Naive B cell (primary cell): ENCODE measurements around the gene ESD. TPM values are rescaled to one million over a fixed set of nuclear protein-coding genes. Genes with fewer than 3 reads are reported as not detected.
"Not testable (repeated sequence)": the region's sequence is repeated elsewhere in the genome, so short reads cannot be mapped to it uniquely, and the experiment has no call there.

Source experiments
- ATAC-seq, 2 donors: fragments of 150-1000 bp; cut with Tn5 transposase; 2 replicates each; pipeline ENCODE4 v1.10.0; 2021; ENCODE audit warnings: low read depth in 2 of 2, mild to moderate bottlenecking in 2 of 2, moderate library complexity in 2 of 2
- DNase-seq: peaks from one replicate; pipeline ENCODE4 v3.0.0; 2022
- H3K27ac Mint-ChIP-seq, 6 donors: one replicate each; pipeline ENCODE4 v1.8.0; 2020 to 2022; ENCODE audit warnings: mild to moderate bottlenecking in 6 of 6, mixed read lengths in 6 of 6, moderate library complexity in 5 of 6, inconsistent platforms in 2 of 6
- H3K27me3 Mint-ChIP-seq, 3 donors: one replicate each; pipeline ENCODE4 v1.8.0; 2021 to 2022; ENCODE audit warnings: mixed read lengths in 3 of 3, mild to moderate bottlenecking in 1 of 3
- H3K36me3 Mint-ChIP-seq, 2 donors: one replicate each; pipeline ENCODE4 v1.8.0; 2020 to 2022; ENCODE audit warnings: mixed read lengths in 2 of 2, inconsistent platforms in 1 of 2, mild to moderate bottlenecking in 1 of 2
- H3K4me1 Mint-ChIP-seq, 3 donors: one replicate each; pipeline ENCODE4 v1.8.0; 2020 to 2022; ENCODE audit warnings: mixed read lengths in 3 of 3, inconsistent platforms in 1 of 3, mild to moderate bottlenecking in 1 of 3, moderate library complexity in 1 of 3
- H3K4me3 Mint-ChIP-seq, 8 donors: one replicate each; pipeline ENCODE4 v1.8.0; 2020 to 2022; ENCODE audit warnings: mild to moderate bottlenecking in 8 of 8, mixed read lengths in 8 of 8, moderate library complexity in 8 of 8, inconsistent platforms in 2 of 8
- H3K9me3 Mint-ChIP-seq, 7 donors: one replicate each; pipeline ENCODE4 v1.8.0; 2020 to 2022; ENCODE audit warnings: mixed read lengths in 7 of 7, mild to moderate bottlenecking in 5 of 7, inconsistent platforms in 2 of 7, moderate library complexity in 1 of 7
- polyA plus RNA-seq, 6 donors: library from polyadenylated mRNA; unstranded; fragments of 300-500 nt; fragmentation: Illumina TruSeq; gene quantifications; one replicate each; pipeline ENCODE4 v1.2.3, GENCODE V29; 2021; ENCODE audit warnings: low read depth in 6 of 6

Gene ESD
- polyA plus RNA-seq, 6 donors from 2014 or later: 96.9 to 178 (median 154) TPM

GRCh38 chr13:46810440-46810839 is 13.5 kb upstream of the ESD start:
- H3K4me3 Mint-ChIP-seq: no peak overlapping the region
- H3K4me1 Mint-ChIP-seq: no peaks in the 10 kb centered on the region
- ATAC-seq: no peak
- no peak for DNase-seq
- H3K36me3 Mint-ChIP-seq: peaks cover 10 to 20% of the 10 kb centered on the region in 2 donors
- no peak overlapping the region for H3K27ac Mint-ChIP-seq
- H3K27me3 Mint-ChIP-seq: peaks cover 8 to 20% (median 11%) of the 10 kb centered on the region in 3 donors
- H3K9me3 Mint-ChIP-seq: peaks cover 0 to 32% (median 22%) of the 10 kb centered on the region in 7 donors

GRCh38 chr13:46804921-46805320 is 8.0 kb upstream of the ESD start:
- peaks cover 6 to 17% (median 15%) of the 10 kb centered on the region in 3 donors for H3K27me3 Mint-ChIP-seq
- H3K4me1 Mint-ChIP-seq, H3K27ac Mint-ChIP-seq, H3K36me3 Mint-ChIP-seq, H3K9me3 Mint-ChIP-seq, DNase-seq, ATAC-seq, H3K4me3 Mint-ChIP-seq: not testable (repeated sequence)

GRCh38 chr13:46804391-46804815 is 7.4 kb upstream of the ESD start:
- ATAC-seq (no peak), DNase-seq (no peak)
- Mint-ChIP-seq H3K27me3 (peaks cover 3 to 17% (median 15%) of the 10 kb centered on the region in 3 donors), H3K36me3 (no peaks in the 10 kb centered on the region), H3K4me3 (no peak overlapping the region), H3K27ac (no peak overlapping the region), H3K9me3 (peaks cover 0 to 5% (median 4%) of the 10 kb centered on the region in 7 donors), H3K4me1 (no peaks in the 10 kb centered on the region)

- ATAC-seq: no peak
- Mint-ChIP-seq H3K4me3 (no peak overlapping the region), H3K9me3 (peaks cover 0 to 5% (median 4%) of the 10 kb centered on the region in 7 donors), H3K4me1 (no peaks in the 10 kb centered on the region), H3K36me3 (no peaks in the 10 kb centered on the region), H3K27ac (no peak overlapping the region), H3K27me3 (peaks cover 3 to 17% (median 15%) of the 10 kb centered on the region in 3 donors)
- no peak for DNase-seq
Measured at GRCh38 chr13:46803586-46803985, 6.6 kb upstream of the ESD start.

- peaks cover 3 to 10% (median 9%) of the 10 kb centered on the region in 3 donors for H3K27me3 Mint-ChIP-seq
- H3K27ac Mint-ChIP-seq: peak overlapping the region in 1 of 6 donors; percentile 45
- no peak for DNase-seq
- H3K4me1 Mint-ChIP-seq: peaks cover 8 to 10% (median 10%) of the 10 kb centered on the region in 3 donors
- H3K4me3 Mint-ChIP-seq: peak overlapping the region in 1 of 8 donors; percentile 16
- no peaks in the 10 kb centered on the region for H3K36me3 Mint-ChIP-seq
- H3K9me3 Mint-ChIP-seq: peaks cover 0 to 5% (median 2%) of the 10 kb centered on the region in 7 donors
- ATAC-seq: no peak
Measured at GRCh38 chr13:46801858-46802257, 4.9 kb upstream of the ESD start.

- H3K4me3 Mint-ChIP-seq: peak overlapping the region in 1 of 8 donors; percentile 51
- peaks cover 0 to 10% (median 7%) of the 10 kb centered on the region in 3 donors for H3K27me3 Mint-ChIP-seq
- H3K4me1 Mint-ChIP-seq: peaks cover 21 to 33% (median 27%) of the 10 kb centered on the region in 3 donors
- H3K27ac Mint-ChIP-seq: no peak overlapping the region
- peaks cover 0 to 1% (median 0%) of the 10 kb centered on the region in 7 donors for H3K9me3 Mint-ChIP-seq
- DNase-seq (no peak), ATAC-seq (no peak)
- no peaks in the 10 kb centered on the region for H3K36me3 Mint-ChIP-seq
Measured at GRCh38 chr13:46799139-46799538, 2.2 kb upstream of the ESD start.

GRCh38 chr13:46797501-46798237 is 708 bp upstream of the ESD start:
- ATAC-seq (no peak), DNase-seq (no peak)
- Mint-ChIP-seq H3K27me3 (peaks cover 0 to 5% (median 0%) of the 10 kb centered on the region in 3 donors), H3K36me3 (no peaks in the 10 kb centered on the region), H3K4me1 (peaks cover 26 to 40% (median 34%) of the 10 kb centered on the region in 3 donors), H3K27ac (peak overlapping the region; percentile 18 to 99 (median 95)), H3K4me3 (peak overlapping the region; percentile 92 to 100 (median 97)), H3K9me3 (no peaks in the 10 kb centered on the region)

GRCh38 chr13:46796129-46796514 is 839 bp downstream of the ESD start:
- Mint-ChIP-seq H3K27ac (peak overlapping the region; percentile 89 to 99 (median 95)), H3K9me3 (no peaks in the 10 kb centered on the region), H3K4me3 (peak overlapping the region; percentile 92 to 100 (median 97)), H3K27me3 (no peaks in the 10 kb centered on the region), H3K4me1 (peaks cover 26 to 40% (median 34%) of the 10 kb centered on the region in 3 donors), H3K36me3 (no peaks in the 10 kb centered on the region)
- no peak for ATAC-seq
- no peak for DNase-seq

GRCh38 chr13:46795321-46795720 is 1.6 kb downstream of the ESD start:
- H3K4me1 Mint-ChIP-seq: peaks cover 26 to 40% (median 34%) of the 10 kb centered on the region in 3 donors
- H3K36me3 Mint-ChIP-seq: peaks cover 0 to 7% of the 10 kb centered on the region in 2 donors
- DNase-seq (no peak), ATAC-seq (no peak)
- H3K27me3 Mint-ChIP-seq: no peaks in the 10 kb centered on the region
- peak overlapping the region; percentile 63 to 99 (median 96) for H3K4me3 Mint-ChIP-seq
- H3K9me3 Mint-ChIP-seq: no peaks in the 10 kb centered on the region
- no peak overlapping the region for H3K27ac Mint-ChIP-seq

- ATAC-seq: no peak
- DNase-seq: no peak
- Mint-ChIP-seq H3K9me3 (no peaks in the 10 kb centered on the region), H3K4me1 (peaks cover 0 to 7% (median 0%) of the 10 kb centered on the region in 3 donors), H3K36me3 (peaks cover 24 to 43% of the 10 kb centered on the region in 2 donors), H3K4me3 (no peak overlapping the region), H3K27ac (no peak overlapping the region), H3K27me3 (no peaks in the 10 kb centered on the region)
Measured at GRCh38 chr13:46783504-46783903, 13.5 kb downstream of the ESD start.

- H3K27ac Mint-ChIP-seq: no peak overlapping the region
Measured at GRCh38 chr13:46782691-46783090, 14.3 kb downstream of the ESD start.

GRCh38 chr13:46782066-46782465 is 14.9 kb downstream of the ESD start:
- Mint-ChIP-seq H3K27me3 (no peaks in the 10 kb centered on the region), H3K4me3 (no peak overlapping the region), H3K9me3 (no peaks in the 10 kb centered on the region), H3K36me3 (peaks cover 27 to 36% of the 10 kb centered on the region in 2 donors), H3K27ac (no peak overlapping the region), H3K4me1 (no peaks in the 10 kb centered on the region)
- DNase-seq (no peak), ATAC-seq (no peak)

More at GRCh38 chr13:46782691-46783090, 14.3 kb downstream of the ESD start:
- peaks cover 0 to under 1% (median 0%) of the 10 kb centered on the region in 3 donors for H3K4me1 Mint-ChIP-seq
- no peak for DNase-seq
- H3K27me3 Mint-ChIP-seq: no peaks in the 10 kb centered on the region
- ATAC-seq: no peak
- H3K9me3 Mint-ChIP-seq: no peaks in the 10 kb centered on the region
- no peak overlapping the region for H3K4me3 Mint-ChIP-seq
- H3K36me3 Mint-ChIP-seq: peaks cover 24 to 36% of the 10 kb centered on the region in 2 donors

GRCh38 chr13:46778890-46779289 is 18.1 kb downstream of the ESD start:
- Mint-ChIP-seq H3K27me3 (no peaks in the 10 kb centered on the region), H3K4me3 (no peak overlapping the region), H3K4me1 (no peaks in the 10 kb centered on the region), H3K36me3 (peaks cover 27 to 34% of the 10 kb centered on the region in 2 donors), H3K9me3 (no peaks in the 10 kb centered on the region), H3K27ac (no peak overlapping the region)
- ATAC-seq: no peak
- no peak for DNase-seq

- Mint-ChIP-seq H3K36me3 (peaks cover 24 to 41% of the 10 kb centered on the region in 2 donors), H3K27me3 (no peaks in the 10 kb centered on the region), H3K4me1 (no peaks in the 10 kb centered on the region), H3K27ac (no peak overlapping the region), H3K9me3 (no peaks in the 10 kb centered on the region), H3K4me3 (no peak overlapping the region)
- DNase-seq (no peak), ATAC-seq (no peak)
Measured at GRCh38 chr13:46778095-46778494, 18.9 kb downstream of the ESD start.
